HCEC 1CT (cell line): Measurements from ENCODE around the gene PTGES2.
"Not testable (repeated sequence)": the region's sequence is repeated elsewhere in the genome, so short reads cannot be mapped to it uniquely, and the experiment has no call there.

ENCODE experiments used
- DNase-seq: peaks from one replicate; pipeline ENCODE4 v3.0.0-alpha.2; 2017

PTGES2 gene

GRCh38 chr9:128118971-128119665 is 8.4 kb downstream of the PTGES2 start:
- no peak for DNase-seq

- DNase-seq: no peak
Measured at GRCh38 chr9:128118472-128118857, 9.1 kb downstream of the PTGES2 start.

GRCh38 chr9:128117613-128118471 is 9.7 kb downstream of the PTGES2 start:
- peak; percentile 64 for DNase-seq

- no peak for DNase-seq
Measured at GRCh38 chr9:128116104-128117083, 11.1 kb downstream of the PTGES2 start.

GRCh38 chr9:128115187-128116103 is 12.1 kb downstream of the PTGES2 start:
- no peak for DNase-seq

- no peak for DNase-seq
Measured at GRCh38 chr9:128114326-128115186, 13.0 kb downstream of the PTGES2 start.

GRCh38 chr9:128113526-128114325 is 13.8 kb downstream of the PTGES2 start:
- DNase-seq: no peak

- not testable (repeated sequence) for DNase-seq
Measured at GRCh38 chr9:128111726-128112125, 15.8 kb downstream of the PTGES2 start.

GRCh38 chr9:128109050-128109709 is 18.3 kb downstream of the PTGES2 start:
- DNase-seq: no peak

GRCh38 chr9:128108269-128109049 is 19.1 kb downstream of the PTGES2 start:
- no peak for DNase-seq

GRCh38 chr9:128107468-128108268 is 19.9 kb downstream of the PTGES2 start:
- DNase-seq: no peak

GRCh38 chr9:128106940-128107467 is 20.5 kb downstream of the PTGES2 start:
- DNase-seq: no peak

GRCh38 chr9:128106181-128106939 is 21.2 kb downstream of the PTGES2 start:
- no peak for DNase-seq

- DNase-seq: no peak
Measured at GRCh38 chr9:128105538-128106175, 21.9 kb downstream of the PTGES2 start.

GRCh38 chr9:128104171-128104618 is 23.3 kb downstream of the PTGES2 start:
- DNase-seq: no peak

- no peak for DNase-seq
Measured at GRCh38 chr9:128103589-128103962, 24.0 kb downstream of the PTGES2 start.
